ENCODE results near the gene PODN.

The PODN gene

DNA sequence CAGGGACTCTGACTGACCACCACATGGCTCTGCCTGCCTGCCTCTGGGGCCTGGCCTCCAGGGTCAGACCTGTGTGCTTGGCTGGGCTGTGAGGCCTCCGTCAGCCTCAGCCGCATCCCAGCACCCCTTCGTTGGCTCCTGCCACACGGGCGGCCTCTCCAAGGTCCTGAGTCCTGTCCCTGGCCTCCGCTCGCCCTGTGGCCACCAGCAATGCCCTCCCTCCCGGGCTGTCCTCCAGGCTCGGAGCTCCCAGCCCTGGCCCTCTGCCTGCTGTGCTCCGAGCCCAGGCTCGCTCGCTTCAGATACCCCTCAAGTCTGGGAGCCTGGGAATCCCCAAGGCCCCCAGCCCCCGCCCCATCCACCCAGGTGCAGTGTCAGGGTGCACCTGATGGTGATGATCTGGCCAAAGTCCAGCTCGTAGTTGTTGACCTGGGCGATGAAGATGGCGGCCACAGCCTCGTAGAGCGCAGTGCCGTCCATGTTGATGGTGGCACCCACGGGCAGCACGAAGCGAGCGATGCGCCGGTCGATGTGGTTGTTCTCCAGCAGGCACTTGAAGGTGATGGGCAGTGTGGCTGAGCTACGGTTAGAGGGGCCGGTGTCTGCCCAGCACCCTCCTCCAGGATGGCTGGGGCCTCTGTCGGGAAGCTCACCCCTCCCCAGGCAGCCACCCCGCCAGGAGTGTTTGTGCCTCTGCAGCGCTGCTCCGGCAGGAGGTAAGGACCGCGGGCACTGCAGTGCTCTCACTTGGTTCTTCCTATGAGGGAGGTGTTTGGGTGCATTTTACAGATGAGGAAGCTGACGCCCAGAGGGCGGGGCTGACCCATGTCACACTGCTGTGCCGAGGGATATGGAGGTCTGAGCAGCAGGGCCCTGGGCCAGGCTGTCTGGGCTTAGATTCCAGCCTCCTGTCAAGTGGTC lies 28.5 kb downstream of the PODN start:
- DNase-seq, result no peak

DNA sequence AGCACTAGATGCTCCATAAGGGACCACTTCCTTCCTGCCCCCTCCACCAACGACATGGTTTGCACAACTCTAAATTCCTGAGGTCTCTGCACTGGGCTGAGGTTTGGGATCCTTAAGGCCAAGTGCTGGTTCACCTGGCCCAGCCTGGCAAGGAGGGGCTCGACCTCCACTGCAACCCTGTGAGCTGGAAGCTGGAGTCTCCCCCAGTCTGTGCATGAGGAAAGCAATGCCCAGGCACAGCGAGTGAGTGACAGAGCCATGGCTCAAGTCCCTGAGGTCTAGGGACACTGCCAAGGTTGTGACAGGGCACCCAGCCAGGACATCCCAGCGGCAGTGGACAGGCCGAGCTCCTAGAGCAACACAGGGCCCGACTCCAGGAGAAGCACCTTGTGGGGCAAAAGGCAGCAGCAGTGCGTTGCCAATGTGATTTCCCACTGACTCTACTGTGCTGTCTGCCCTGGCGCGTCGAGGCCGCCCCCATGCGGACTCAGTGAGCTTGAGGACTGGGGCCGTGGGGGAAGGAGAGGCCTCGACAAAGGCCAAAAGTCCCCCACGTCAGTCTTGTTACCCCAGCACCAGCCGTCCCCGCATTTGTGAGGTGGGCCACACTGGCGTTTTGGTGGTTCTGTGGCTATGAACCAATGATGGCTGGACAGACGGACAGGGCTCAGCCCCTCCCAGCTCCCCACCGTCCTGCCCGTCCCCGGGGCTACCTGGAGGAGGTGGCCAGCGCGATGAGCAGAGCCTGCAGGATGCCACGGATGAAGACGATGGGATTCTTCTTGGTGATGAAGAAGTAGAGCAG lies 30.0 kb downstream of the PODN start:
- DNase-seq, result no peak

DNA sequence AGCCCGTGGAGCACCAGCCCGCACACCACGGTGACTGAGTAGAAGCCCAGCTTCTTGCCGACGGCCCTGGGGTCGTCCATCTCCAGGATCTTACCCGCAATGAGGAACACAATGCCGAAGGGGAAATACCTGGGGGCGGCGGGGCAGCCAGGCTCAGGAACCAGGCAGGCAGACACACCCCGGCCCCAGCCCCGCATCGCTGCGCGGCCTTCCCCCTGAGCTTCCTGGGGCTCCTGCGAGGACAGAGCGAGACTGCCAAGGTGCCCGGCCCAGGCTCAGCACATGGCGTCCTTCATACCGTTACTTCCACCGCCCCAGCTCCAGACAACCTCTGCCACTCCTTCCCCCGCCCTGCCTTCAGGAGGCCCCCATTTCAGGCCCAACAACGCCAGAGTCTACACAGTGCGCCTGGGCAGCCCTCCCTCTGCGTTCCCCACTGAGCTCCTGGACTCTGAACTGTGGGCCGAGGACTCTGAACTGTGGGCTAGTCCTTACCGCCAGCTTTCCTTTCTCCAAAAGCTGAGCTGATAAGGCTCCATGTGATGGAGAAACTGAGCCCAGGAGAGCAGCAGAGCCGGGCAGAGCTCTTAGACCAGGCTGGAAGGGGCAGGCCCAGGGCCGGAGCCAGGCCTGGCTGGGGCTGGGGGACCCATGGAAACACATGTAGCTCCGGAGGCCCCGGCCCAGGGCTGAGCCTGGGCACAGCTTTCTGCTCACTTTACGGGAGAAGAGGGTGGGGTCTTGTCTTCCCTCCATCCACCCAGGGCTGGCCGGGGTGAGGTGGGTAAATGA lies 30.8 kb downstream of the PODN start:
- no peak for DNase-seq

DNA sequence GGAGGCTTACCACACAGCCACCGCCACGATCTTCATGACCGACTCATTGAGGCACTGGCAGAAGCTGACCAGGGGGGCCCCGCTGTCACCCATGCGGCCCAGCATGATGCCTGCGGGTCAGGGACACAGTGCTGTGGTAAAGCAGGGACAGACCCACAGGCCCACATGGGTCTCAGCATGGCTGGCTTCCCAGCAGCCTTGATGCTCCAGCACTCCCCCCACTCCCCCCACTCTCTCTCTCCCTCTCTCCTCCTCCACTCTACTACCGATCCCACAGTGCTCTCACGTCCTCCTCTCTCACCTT lies 31.4 kb downstream of the PODN start:
- no peak for DNase-seq

DNA sequence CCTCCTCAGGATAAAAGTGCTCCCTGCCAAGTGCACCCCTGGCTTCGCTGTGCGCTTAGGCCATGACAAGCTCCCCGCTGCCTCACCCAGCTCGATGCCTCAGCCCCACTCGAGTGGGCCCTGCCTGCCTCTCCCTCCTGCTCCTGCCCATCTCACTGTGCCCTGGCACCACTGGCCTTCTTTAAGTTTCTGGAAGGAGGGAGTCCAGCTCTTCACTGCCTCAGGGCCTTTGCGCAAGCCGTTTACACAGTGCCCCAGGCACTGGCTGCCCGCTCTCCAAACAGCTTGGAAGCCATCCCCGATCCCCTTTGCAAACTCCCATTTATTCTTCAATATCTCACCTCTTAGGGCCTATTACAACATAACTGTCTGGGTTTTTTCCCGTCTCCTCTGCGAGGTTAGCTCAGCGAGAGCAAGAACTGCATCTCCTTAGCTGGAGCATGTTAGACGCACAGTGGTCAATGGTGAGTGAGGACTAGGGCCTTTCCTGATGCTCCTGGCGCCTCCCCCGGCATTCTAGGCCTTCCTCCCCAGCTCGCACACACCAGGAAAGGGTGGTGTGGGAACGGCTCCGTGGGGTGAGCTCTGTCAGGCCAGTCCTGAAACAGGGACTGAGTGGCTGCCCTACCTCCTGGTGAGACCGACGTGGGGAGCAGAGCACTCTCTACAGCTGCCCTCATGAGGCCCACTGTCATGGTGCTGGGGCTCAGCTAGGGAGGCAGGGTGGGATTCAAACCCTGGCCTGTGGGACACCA lies 31.9 kb downstream of the PODN start:
- no peak for DNase-seq

DNA sequence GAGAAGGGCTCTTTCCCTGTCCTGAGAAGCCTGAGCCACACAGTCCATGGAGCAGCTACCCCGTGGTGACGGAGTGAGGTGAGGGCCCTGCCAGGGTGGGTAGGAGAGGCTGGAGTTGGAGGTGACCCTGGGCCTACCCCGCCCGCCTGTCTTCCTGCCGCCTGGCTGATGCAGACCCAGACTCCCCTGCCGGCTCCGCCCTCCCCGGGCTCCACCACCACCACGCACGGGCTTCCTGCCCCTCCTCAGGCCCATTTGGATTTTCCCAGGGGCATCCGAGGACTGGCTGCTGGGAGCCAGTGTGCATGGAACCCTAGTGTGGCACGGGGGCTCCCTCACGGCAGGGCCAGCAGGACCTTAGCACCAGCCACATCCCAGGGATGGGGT lies 32.5 kb downstream of the PODN start:
- no peak for DNase-seq

DNA sequence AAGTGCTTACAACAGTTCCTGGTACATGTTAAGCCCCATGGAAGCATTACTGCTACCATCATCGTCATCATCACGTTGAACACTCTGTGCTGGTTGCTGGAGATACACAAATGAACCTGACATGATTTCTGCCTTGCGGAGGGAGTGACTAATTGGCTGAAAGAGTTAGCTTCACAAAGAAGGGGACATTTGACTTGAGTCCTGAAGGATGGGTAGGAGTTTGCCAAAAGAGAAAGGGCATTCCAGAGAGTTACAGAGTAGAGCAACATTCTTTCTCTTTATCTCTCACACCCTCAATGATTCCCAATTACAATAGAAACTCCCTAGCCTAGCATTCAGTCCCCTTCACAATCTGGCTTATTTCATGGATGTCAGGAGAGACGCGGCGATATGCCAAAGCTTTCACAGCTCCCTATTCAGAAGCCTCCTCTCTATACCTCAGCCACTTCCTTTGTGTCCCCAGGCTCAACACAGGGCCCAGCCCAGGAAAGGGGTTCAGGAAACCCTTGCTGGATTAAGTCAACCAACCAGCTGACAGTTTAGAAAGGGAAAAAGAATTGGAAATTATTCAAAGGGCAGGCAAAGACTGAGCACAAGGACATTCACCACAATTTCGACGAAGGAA lies 42.4 kb downstream of the PODN start:
- DNase-seq, result no peak

DNA sequence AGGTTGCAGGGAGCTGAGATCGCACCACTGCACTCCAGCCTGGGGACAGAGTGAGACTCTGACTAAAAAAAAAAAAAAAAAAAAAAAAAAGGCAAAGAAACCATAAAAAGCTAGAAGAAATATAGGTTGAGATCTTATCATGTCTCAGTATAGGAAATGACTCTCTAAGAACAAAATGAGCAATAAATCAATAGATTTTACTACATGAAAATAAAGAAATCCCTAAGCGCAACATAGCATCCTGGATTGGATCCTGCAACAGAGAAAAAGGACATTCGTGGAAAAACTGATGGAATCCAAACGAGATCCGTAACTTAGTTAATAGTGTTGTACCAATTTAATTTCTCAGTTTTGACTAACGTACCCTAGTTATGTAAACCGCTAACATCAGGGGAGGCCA lies 45.1 kb downstream of the PODN start:
- DNase-seq, result no peak

DNA sequence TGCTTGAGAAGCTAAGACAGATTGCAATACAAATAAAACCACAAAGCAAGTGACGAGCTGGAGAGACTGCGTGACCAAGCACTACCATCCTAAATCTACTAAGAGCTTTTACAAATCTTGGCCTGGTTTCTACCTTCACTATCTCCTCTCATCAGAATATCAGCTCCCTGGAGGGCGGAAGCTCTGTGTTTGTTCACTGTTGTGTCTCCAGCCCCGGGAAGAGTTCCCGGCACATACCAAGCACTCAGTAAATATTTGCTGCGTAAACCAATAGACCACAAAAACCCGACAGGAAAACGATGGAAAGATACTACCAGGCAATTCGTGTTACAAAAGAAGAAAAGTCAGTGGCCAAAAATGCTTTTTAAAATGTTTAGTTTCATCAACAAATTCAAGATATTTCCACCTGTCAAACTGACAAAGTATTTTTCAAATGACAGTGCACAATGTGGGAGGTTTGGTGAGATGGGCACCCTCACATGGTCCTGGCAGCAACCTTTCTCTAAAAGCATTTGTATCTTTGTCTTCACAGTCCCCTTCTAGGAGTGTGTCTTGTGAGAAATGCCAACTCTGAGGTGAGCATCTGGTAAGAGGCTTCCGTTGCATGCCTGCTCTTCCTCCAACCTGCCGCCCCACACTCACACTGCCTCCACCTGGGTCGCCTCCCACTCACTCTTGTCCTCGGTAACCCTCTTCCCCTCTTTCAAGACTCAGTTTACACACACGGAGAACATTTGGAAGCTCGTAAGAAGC lies 45.7 kb downstream of the PODN start:
- DNase-seq, result peak; percentile 20

DNA sequence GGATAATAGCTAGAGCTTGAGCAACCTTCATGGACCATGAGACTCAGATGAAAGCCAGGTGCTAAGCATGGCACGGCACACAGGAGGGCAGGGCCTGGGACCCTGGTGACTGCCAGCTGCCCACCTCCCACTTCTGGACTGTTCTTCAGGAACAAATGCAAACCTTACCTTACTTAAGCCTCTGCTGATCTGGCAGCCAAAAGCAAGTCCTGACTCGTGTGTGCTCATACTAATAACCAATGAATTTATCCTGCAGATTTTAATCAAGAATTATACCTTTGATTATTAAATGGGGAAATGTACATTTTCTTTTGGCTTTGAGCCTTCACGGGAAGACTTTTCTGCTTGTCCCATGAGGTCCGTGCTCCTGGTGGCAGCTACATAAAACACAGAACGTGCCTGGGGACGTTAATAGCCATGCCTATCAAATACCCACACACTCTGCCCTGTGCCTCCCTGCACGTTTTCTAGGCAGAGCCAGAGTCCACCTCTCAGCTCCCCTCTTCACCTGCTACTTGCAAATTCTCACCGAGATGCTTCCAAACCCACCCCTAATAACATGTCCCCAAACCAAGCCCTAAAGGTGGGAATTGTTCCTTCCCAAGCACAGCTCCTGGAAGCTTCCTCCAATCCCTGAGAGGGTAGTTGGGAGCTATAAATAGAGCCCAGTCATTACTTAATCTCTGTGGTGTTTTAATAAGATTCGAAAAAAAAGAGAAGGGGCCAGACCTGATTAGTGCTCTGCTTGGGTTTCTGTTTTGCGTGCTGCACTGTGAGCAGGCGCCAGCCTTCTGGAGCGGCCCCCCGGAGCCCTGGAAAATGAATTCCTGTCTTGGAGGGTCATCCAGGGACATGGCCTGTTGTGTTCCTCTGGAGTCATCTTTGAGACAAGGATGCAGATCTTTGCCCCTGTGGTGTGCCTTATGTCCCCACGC lies 46.9 kb downstream of the PODN start:
- DNase-seq, result no peak

DNA sequence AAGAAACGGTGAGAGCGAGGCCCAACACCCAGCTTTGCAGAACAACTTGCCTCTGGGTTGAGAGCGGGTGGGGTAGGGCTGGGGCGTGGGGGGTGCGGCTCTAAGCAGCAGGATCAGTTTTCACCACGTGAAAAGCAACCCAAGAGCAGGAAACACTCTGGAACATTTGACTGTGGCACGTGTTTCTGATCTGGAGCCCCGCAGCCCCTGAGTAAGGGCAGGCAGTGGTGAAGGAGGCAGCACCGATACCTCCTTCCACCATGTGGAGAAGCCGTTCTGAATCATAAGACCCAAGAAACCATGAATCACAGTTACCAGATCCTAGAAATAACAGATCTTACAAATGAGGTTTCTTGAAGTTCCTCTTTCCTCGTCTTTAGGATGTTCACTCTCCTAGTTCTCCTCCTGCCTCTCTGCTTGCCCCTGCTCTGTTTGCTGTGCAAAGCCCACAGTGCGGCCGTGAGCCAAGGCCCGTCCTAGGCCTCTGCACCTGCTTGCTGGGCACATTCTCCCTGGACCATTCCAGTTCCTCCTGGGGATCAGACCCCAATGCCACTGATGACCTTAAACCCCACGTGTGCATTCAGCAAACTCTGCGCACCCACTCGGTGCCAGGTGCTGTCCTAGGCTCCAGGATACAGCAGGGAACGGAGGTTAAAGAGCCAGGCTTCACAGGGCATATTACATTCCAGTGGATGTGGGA lies 48.5 kb downstream of the PODN start:
- DNase-seq, result no peak

DNA sequence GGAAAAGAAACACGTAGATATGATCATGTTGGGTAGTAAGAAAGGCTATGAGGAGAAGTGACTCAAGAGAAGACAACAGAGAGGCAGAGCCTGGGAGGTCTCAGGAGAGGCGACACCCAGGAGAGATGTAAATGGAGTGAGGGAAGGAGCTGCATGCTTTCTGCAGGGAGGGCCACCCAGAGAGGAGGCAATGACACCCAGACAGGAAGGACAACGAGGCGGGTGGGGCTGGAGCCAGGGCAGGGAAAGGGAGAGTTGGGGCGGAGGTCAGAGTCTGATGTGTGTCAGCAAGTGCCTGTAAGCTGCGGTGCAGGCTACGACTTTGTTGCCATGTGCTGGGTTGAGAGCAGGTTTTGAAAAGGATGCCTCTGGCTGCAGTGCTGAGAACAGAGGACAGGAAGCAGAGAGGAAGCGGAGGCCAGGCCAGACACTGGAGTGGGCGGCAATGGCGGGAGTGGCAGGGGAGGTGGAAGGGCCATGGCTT lies 49.1 kb downstream of the PODN start:
- DNase-seq, result no peak

DNA sequence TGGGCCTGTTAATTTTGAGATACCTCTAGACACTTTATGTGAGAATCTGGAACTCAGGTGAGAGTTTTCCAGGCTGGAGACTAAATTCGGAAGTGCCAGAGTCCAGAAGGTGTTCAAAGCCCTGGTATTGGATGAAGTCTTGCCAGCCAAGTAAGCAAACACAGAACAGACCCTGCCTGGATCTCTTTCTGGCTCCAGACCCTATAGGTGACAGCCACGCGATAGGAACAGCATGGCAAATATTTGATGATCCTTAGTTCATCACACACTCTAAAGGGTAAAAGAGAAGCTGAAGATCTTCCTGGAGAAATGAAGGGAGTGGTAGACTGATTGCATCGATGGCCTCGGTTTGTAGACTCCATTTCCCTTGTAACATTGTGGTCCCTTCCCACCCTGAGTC lies 49.7 kb downstream of the PODN start:
- DNase-seq, result no peak

DNA sequence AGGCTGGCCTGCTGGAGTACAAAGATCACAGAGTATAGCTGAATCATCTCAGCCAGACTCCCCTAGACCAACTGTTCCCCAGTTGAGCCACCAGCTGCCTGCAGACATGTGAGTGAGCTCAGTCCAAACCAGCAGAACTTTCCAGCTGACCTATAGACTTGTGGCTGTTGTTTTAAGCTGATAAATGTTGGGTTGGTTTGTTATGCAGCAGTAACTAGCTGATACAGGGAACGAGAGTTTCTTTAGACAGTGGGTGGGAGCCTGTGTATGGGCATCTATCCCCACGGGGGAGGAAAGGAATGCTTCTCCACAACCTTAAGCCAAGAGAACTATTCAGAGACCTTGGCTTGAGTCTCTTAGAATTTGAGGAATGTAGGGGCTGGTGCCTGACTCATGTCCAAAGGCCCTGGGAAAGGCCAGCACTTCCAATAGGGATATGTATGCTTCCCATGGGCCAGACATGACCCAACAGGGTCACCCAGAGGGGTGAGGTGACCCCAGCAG lies 50.3 kb downstream of the PODN start:
- DNase-seq, result no peak

DNA sequence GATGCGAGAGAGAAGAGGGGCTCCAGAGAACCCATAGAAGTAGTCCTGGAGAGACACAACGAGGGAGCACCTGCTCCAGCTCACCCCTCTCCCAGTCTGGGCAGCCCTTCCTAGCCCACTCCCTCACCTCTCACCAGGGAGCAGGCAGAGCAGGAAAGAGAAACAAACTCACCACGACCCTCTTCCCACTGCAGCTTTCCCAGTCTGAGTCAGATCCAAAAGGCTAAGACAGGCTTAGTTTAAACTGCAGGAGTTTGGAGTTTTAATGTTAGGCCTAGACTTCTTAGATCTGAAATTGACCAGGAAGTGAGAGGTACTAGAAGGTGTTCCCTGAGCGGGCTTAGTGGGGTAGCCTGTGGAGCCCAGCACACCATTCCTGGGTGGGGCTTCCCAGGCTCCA lies 50.8 kb downstream of the PODN start:
- no peak for DNase-seq

DNA sequence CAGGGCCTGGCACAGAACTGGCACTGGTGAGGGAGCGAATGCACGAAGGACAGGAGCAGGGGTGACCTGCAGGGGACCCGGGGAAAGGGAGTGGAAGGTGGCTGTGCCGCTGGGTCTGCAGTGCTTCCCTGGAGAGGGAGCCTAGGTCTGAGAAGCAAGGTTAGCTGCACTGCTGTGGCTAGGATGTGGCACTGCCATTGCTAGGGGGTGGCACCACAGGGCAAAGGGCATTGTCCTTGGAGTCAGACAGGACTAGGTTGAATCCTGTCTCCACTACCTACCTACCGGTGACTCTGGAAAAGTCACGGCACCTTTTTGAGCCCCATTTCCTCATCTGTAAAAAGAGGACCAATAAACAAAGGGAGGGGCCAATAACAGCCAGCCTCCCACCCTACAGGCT lies 52.1 kb downstream of the PODN start:
- DNase-seq, result no peak

DNA sequence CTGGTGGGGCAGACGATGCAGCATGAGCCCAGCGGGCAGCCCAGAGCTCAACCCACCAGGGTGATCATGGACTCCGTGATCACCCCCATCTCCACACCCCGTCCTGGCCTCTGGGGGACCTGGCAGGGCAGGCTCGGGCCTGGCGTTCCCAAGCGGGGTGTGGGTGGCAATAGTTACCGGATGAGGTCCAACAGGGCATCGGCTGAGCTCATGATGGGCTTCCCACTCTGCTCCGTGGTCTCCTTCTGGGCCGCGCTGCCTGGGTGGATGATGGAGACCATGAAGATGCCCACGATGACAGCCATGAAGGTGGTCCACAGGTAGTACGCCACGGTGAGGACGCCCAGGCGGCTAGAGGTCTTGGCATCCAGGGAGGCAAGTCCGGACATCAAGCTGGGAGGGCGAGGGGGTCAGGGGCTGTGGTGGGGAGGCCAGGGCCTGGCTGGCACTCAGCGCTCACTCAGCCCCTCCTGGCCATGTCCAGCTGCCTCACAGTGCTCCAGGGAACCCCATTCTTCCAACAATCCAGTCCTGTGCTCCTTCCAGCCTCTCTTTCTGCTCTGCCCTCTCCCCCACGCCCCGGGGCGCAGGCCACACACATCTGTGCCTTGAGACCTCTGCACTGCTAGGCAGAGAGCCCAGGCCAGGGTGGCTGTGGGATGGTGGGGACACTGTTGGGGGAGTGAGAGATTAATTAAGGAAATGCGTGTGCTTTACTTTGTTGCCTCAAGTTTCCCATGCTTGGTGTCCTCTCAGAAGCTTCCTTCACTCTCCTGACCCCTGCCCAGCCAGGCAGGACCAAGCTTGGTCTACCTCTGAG lies 52.8 kb downstream of the PODN start:
- DNase-seq, result no peak
